Pancreas (tissue), 10 donors: Measurements from ENCODE around the gene RAB24. TPM values are rescaled to one million over a fixed set of nuclear protein-coding genes. Genes with fewer than 3 reads are reported as not detected.

Experiments used
- ATAC-seq, 4 donors: fragments of 200-7000 bp; cut with Tn5 transposase; one replicate each; pipeline versions ENCODE4 v1.8.0 to v1.9.1; 2020; ENCODE audit warnings: mild to moderate bottlenecking in 4 of 4, moderate library complexity in 4 of 4
- DNase-seq, 6 donors: peaks; one replicate each; pipeline ENCODE4 v3.0.0-alpha.2; 2020
- FAIRE-seq: peaks from 2 replicates; lab custom pipeline; 2012; peaks lifted over from hg19 to GRCh38; lab: Jason Lieb, UNC
- H3K27ac ChIP-seq, 4 donors: fragments of 200-600 bp; sonication (generic); 1 replicate in 3 of 4; 2 replicates in 1 of 4; pipeline versions ENCODE4 v1.5.0 to v1.8.0; 2020
- H3K27me3 ChIP-seq, 4 donors: fragments of 200-600 bp; one replicate each; pipeline ENCODE4 v1.8.0; 2021
- H3K36me3 ChIP-seq, 3 donors: fragments of 200-600 bp; sonication (generic) in 1 of 3; one replicate each; pipeline versions ENCODE4 v1.5.0 to v1.8.0; 2020 to 2021
- H3K4me1 ChIP-seq, 3 donors: fragments of 200-600 bp; one replicate each; pipeline ENCODE4 v1.8.0; 2021
- H3K4me3 ChIP-seq, 4 donors: fragments of 200-600 bp; sonication (generic) in 2 of 4; one replicate each; pipeline versions ENCODE4 v1.5.0 to v1.8.0; 2020 to 2021
- H3K9me3 ChIP-seq, 4 donors: fragments of 200-600 bp; one replicate each; pipeline ENCODE4 v1.8.0; 2021
- CTCF ChIP-seq, 4 donors: fragments of 200-600 bp; sonication (generic) in 3 of 4; IDR thresholded peaks; one replicate each; pipeline versions ENCODE4 v1.5.0 to v1.8.0; 2021; ENCODE audit warnings: antibody characterized with exemption in 4 of 4
- WGBS, 2 donors: extraction: QIAGEN DNeasy Blood & Tissue Kit; methylation state at CpG; one replicate each; pipeline ENCODE4 v1.1.7; 2013; 5-methylcytosine and 5-hydroxymethylcytosine counted together
- intact Hi-C, 3 donors: fragments of 100-400 bp; cut with DNase I; formaldehyde crosslinking; loops; one replicate each; pipeline versions ENCODE4 v1.11.1 to v1.14.2; 2022
- polyA plus RNA-seq, 2 donors: library from polyadenylated mRNA; stranded (reverse); fragments of 200-250 nt; gene quantifications; one replicate each; pipeline ENCODE4 v1.2.3, GENCODE V29; 2013
- total RNA-seq, 6 donors: library from RNA; stranded (reverse); fragmentation: NEBNext Ultra II Directional in 4 of 6; extraction: Animal tissue kit (Norgen Biotek cat#: 25700) in 4 of 6; gene quantifications; one replicate each; pipeline versions ENCODE4 v1.2.1 to v1.2.4, GENCODE V29; 2021 to 2023
- donor health status: healthy with polysubstance abuse.
- donor health status: DM: no; HTN: no; CAD: no; lungs with moderate emphysema.
- donor health status: DM: no; HTN: no; CAD: no.
- donor health status: control.
- donor health status: control.
- donor health status: Bipolar disorder and iron deficiency.
- donor health status: DM: yes; HTN: yes; CAD: no.
- donor health status: DM: no; HTN: no; CAD: no.
- donor health status: DM: no; HTN: no; CAD: no.
- donor health status: DM: yes; HTN: yes; CAD: no.

RAB24 gene
- total and polyA plus RNA-seq, 8 donors: 34.5 to 160 (median 38.6) TPM

GRCh38 chr5:177311723-177312648, 8.5 kb upstream of the RAB24 start, which contains the start of gene MXD3:
TSS of gene MXD3 (minus strand) at chr5:177311898. CDS start at chr5:177311830, 68 bp downstream.
- no peak for FAIRE-seq
- peaks cover 0 to 6% (median 0%) of the 10 kb centered on the region in 3 donors for H3K36me3 ChIP-seq
- no peaks in the 10 kb centered on the region for H3K27me3 ChIP-seq
- H3K9me3 ChIP-seq: no peaks in the 10 kb centered on the region
- H3K27ac ChIP-seq: no peak within 1 kb of the TSS
- intact Hi-C loops: loop anchor here in 1 of 3 donors (10.0 kb wide), 2 partner anchors 73 to 143 kb away; partner anchors contain the start of gene SLC34A1
- H3K4me3 ChIP-seq: peak within 1 kb of the TSS; percentile 20 to 50 (median 32)
- H3K4me1 ChIP-seq: peaks cover 11 to 32% (median 12%) of the 10 kb centered on the region in 3 donors
- TF ChIP-seq CTCF (IDR thresholded peaks at IDR 0.05): no peak
- WGBS, 2 donors: 9 to 20% methylated on average over 70 to 78 of the region's 78 CpGs
- DNase-seq: peak; percentile 92 to 95 (median 94)
- peak; percentile 61 to 93 (median 85) for ATAC-seq

GRCh38 chr5:177311392-177311722, 7.8 kb upstream of the RAB24 start:
- Histone ChIP-seq H3K4me1 (peaks cover 11 to 32% (median 12%) of the 10 kb centered on the region in 3 donors), H3K27ac (no peak overlapping the region), H3K36me3 (peaks cover 0 to 12% (median 5%) of the 10 kb centered on the region in 3 donors), H3K9me3 (no peaks in the 10 kb centered on the region), H3K4me3 (peak overlapping the region; percentile 20 to 50 (median 32)), H3K27me3 (no peaks in the 10 kb centered on the region)
- no peak for TF ChIP-seq CTCF (IDR thresholded peaks at IDR 0.05)
- no peak for FAIRE-seq
- intact Hi-C loops: loop anchor here in 1 of 3 donors (10.0 kb wide), 2 partner anchors 73 to 143 kb away; partner anchors contain the start of gene SLC34A1
- peak in 2 of 6 donors; percentile 67 to 82 for DNase-seq
- WGBS, 2 donors: 16 to 48% methylated on average over 13 to 23 of the region's 23 CpGs
- no peak for ATAC-seq

GRCh38 chr5:177310757-177311391, 7.4 kb upstream of the RAB24 start:
- intact Hi-C loops: loop anchor here in 1 of 3 donors (10.0 kb wide), 2 partner anchors 74 to 144 kb away; partner anchors contain the start of gene SLC34A1
- H3K9me3 ChIP-seq: no peaks in the 10 kb centered on the region
- TF ChIP-seq CTCF (IDR thresholded peaks at IDR 0.05): no peak
- peak overlapping the region in 1 of 4 donors; percentile 50 for H3K4me3 ChIP-seq
- ATAC-seq: no peak
- peaks cover 11 to 32% (median 12%) of the 10 kb centered on the region in 3 donors for H3K4me1 ChIP-seq
- no peaks in the 10 kb centered on the region for H3K27me3 ChIP-seq
- peak in 2 of 6 donors; percentile 28 to 47 for DNase-seq
- peaks cover 0 to 12% (median 7%) of the 10 kb centered on the region in 3 donors for H3K36me3 ChIP-seq
- FAIRE-seq: no peak
- 52 to 55% methylated on average over 13 to 19 of the region's 20 CpGs for WGBS, 2 donors
- H3K27ac ChIP-seq: no peak overlapping the region

GRCh38 chr5:177310332-177310731, 6.8 kb upstream of the RAB24 start:
- no peak overlapping the region for H3K4me3 ChIP-seq

More at GRCh38 chr5:177310332-177310731, 6.8 kb upstream of the RAB24 start:
- no peak for TF ChIP-seq CTCF (IDR thresholded peaks at IDR 0.05)
- Histone ChIP-seq H3K36me3 (peaks cover 0 to 12% (median 7%) of the 10 kb centered on the region in 3 donors), H3K27me3 (no peaks in the 10 kb centered on the region), H3K9me3 (no peaks in the 10 kb centered on the region), H3K27ac (no peak overlapping the region), H3K4me1 (peaks cover 15 to 34% (median 16%) of the 10 kb centered on the region in 3 donors)
- intact Hi-C loops: loop anchor here in 1 of 3 donors (10.0 kb wide), 2 partner anchors 74 to 144 kb away; partner anchors contain the start of gene SLC34A1
- DNase-seq: peak in 4 of 6 donors; percentile 29 to 83 (median 44)
- 93% methylated on average over 12 to 13 of the region's 13 CpGs for WGBS, 2 donors
- no peak for ATAC-seq
- FAIRE-seq: no peak
